DMS153 treated with DMSO at 0.1 percent for 48 hours (cell line): ENCODE results near the gene ZNF625.
"Not testable (repeated sequence)": the region's sequence is repeated elsewhere in the genome, so short reads cannot be mapped to it uniquely, and the experiment has no call there.

Source experiments
- DNase-seq: peaks from one replicate; lab custom pipeline; 2025; ENCODE audit not compliant: unreplicated experiment; lab: John Stamatoyannopoulos, UW

Gene ZNF625

DNA sequence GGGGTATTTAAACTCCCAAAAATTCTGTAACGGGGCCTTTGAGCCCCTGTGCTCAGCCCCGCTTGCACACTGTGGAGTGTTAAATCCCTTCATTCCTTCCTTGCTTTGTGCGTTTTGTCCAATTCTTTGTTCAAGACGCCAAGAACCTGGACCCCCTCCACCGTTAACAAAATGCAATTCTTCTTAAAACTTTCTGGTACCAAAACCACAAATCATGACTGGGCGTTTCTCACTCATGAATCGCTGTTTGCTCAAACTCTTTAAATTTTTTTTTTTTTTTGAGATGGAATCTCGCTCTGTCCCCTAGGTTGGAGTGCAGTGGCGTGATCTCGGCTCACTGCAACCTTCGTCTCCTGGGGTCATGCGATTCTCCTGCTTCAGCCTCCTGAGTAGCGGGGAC is 17.3 kb downstream of the ZNF625 start:
- DNase-seq: no peak

DNA sequence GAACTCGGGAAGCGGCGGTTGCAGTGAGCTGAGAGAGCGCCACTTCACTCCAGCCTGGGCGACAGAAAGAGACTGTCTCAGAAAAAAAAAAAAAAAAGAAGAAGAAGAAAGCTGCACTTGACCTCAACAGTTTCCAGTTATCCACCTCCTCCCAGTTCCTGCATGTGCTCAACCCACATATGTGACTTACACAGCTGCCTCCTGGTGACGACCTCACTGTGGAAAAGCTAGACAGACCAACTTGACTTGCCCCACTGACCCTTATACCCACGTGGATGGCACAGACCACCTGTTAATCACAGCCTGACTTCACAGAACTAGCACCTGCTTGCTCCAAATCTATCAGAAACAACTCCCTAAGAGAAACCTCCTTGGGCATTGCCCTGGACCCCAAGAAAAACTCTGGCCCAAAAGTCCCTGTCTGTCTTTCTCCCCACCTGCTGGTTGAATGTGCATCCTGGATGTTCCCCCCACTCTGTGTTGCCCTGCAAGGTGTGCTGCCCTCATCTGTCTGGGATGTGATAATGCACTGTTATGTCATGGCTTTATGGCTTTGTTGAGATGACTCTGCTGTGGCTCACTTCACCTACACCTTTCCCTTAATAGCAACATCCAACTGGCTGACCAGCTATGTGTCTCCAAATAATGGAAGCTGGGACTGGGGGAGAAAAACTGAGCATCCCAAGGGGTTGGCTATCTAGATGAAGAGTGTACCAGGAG is 19.2 kb downstream of the ZNF625 start:
- no peak for DNase-seq

DNA sequence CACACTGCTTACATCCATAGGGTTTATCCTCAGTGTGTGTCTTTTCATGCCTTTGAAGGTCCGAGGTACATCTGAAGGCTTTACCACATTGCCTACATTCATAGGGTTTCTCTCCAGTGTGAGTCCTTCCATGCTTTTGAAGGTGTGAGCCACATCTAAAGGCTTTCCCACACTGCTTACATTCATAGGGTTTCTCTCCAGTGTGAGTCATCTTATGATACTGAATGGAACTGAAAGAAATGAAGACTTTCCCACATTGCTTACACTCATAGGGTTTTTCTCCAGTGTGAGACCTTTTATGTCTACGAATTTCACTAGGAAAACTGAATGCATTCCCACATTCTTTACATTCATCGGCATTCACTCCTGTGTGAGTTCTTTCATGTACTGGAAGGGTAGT is 23.5 kb downstream of the ZNF625 start:
- DNase-seq: no peak

DNA sequence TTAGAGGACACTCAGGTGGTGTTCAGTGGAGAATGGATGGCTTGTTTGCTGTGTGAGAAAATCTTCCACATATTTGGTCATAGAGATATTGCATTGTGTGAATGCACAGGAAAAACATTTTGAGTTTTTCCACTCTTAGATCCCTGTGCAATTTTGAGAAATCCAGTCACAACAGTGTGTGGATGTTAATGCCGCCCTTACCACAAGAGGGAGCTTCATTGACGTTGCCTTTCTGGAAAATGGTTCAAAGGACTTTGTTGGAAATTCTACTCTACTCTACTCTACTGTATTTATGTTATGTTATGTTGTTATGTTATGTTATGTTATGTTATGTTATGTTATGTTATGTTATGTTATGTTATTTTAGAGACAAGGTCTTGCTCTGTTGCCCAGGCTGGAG is 29.8 kb downstream of the ZNF625 start:
- DNase-seq: no peak

DNA sequence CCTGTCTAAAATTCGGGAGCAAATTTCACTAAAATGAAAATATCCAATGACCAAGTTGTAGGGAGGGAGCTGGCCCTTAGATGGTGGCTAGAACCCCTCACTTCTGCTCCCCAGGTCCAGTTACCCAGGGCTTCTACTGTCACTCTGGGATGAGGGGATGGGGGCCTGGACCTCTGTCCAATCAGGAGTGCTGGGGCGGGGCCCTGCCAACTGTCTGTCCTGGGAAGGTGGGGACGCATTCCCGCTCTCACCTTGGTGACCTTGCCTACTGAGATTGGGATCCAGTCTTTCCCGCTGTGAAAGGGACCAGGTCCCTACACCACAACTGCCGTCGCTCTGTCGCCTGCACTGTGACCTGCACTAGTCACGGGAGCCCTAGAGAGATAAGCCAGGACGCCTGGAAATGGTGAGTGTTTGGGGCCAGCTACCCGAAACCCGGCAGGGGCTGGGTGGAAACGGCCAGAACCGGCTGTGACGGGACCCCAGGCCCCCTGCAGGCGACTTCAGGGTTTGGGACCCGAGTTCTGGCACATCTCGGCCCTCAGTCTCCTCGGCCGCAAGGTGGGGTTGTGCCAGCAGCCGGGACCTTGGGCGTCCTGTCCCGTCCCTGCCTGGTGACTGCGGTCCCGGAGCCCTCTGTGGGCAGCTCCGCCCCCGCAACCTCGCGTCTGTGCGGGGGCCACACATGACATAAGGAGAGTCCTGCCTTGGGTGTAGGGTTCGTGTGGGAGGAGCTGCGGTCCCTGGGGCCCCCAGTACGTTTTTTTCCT is 39.1 kb downstream of the ZNF625 start:
- no peak for DNase-seq

DNA sequence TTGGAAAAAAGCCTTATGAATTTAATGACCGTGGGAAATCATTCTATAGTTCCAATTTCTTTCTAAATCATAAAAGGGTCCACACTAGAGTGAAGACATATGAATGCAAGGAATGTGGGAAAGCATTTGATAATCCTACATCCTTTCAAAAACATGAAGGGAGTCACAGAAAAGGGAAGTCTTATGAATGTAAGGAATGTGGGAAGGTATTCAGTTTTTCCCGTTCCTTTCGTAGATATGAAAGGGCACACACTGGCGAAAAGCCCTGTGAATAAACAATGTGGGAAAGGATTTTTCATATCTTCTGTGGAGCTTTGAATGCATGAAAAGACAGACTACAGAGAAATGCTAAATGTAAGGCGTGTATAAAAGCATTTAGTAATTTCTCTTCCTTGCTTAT is 43.4 kb downstream of the ZNF625 start:
- no peak for DNase-seq

DNA sequence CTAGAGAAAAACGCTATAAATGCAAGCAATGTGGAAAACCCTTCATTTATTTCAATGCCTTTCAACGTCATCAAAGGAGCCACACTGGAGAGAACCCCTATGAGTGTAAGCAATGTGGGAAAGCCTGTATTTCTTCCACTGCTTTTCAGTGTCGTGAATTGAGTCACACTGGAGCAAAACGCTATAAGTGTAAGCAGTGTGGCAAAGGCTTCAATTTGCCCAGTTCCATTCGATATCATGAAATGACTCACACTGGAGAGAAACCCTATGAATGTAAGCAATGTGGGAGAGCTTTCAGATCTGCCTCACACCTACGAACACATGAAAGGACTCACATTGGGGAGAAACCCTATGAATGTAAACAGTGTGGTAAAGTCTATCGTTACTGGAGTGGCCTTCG is 43.8 kb downstream of the ZNF625 start:
- DNase-seq: no peak

DNA sequence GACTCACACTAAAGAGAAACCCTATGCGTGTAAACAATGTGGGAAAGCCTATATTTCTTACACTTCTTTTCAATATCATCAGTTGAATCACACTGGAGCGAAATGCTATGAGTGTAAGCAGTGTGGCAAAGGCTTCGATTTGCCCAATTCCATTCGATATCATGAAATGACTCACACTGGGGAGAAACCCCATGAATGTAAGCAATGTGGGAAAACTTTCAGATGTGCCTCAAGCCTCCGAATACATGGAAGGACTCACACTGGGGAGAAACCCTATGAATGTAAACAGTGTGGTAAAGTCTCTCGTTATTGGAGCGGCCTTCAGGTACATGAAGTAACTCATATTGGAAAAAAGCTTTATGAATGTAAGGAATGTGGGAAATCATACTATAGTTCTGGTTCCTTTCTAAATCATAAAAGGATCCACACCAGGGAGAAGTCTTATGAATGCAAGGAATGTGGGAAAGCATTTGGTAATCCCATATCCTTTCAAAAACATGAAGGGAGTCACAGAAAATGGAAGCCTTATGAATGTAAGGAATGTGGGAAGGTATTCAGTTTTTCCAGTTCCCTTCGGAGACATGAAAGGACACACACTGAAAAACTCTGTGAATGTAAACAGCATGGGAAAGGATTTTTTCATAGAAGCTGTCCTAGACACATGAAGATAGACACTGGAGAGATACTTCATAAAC is 44.4 kb downstream of the ZNF625 start:
- DNase-seq: no peak

DNA sequence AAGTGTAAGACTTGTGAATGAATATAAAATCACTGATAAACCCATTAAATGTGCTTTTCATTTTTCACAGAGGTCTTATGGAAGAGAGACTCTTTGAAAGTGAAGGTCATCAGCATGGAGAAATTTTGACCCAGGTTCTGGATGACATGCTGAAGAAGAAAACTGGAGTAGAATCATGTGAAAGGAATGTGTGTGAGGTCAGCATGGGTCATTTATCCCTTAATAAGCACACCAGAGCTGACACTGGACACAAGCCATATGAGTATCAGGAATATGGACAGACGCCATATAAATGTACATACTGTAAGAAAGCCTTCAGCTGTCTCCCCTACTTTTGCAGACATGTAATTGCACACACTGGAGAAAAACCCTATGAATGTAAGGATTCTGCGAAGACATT is 45.4 kb downstream of the ZNF625 start:
- DNase-seq: no peak

DNA sequence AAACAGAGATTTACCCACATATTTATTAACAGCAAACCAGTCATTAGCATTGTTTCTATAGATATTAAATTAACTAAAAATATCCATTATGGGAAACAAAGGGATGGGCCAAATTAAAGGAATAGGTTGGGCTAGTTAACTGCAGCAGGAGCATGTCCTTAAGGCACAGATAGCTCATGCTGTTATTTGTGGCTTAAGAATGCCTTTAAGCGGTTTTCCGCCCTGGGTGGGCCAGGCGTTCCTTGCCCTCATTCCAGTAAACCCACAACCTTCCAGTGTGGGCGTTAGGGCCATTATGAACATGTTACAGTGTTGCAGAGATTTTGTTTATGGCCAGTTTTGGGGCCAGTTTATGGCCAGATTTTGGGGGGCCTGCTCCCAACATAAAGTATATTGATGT is 52.6 kb downstream of the ZNF625 start:
- not testable (repeated sequence) for DNase-seq

DNA sequence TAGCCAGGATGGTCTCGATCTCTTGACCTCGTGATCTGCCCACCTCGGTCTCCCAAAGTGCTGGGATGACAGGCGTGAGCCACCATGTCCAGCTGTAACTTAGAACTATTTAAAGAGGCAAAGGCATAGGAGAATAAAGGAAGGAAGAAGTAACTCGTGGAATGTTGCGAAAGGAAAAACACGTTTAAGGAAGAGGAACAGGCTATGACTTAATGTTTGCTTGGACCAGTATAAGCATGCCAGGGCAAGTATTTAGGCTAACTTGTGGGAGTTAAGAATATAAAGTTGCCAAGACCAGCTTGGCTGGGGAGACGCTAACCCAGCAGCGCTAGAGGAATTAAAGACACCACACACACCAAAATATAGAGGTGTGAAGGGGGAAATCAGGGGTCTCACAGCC is 58.5 kb downstream of the ZNF625 start:
- no peak for DNase-seq

DNA sequence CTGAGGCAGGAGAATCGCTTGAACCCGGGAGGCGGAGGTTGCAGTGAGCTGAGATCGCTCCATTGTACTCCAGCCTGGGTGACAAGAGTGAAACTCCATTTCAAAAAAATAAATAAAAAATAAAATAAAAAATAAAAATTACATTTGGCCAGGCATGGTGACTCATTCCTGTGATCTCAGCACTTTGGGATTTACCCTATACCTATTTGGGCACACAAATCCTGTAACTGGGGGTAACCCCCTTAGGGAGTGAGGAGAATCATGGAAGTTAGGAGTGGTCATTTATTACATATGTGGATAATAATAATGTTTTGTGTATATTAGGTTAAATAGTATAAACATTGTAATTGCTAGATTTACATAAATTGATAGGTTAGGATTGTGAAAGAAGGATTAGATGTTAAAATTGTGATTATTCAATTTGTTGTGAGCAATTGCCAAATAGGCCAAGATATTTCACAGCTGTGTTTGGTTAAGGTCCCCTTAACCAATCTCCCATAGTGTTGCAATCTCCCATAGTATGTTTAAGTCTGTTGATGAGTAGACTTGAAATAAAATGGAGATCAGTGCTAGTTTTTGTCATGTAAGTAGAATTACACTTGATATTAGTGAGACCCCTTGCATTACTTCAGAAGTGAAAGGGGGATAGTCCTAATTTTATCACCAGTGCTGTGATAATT is 61.3 kb downstream of the ZNF625 start:
- no peak for DNase-seq
